Fibroblast of lung (primary cell): ENCODE measurements around the gene PUS3.

Source experiments
- EZH2 ChIP-seq: IDR thresholded peaks from 2 replicates; pipeline ENCODE4 v1.5.1; 2012; ENCODE audit warnings: low read length, control low read depth, mild to moderate bottlenecking; ENCODE audit errors: missing control alignments
- TF ChIP-seq, protein P1 (sequence below), 2 donors: IDR thresholded peaks in 1 of 2; conservative IDR thresholded peaks in 1 of 2; 1 replicate in 1 of 2; 2 replicates in 1 of 2; pipeline ENCODE4 v1.5.1; 2011 to 2012; ENCODE audit warnings: low read length in 2 of 2, control low read depth in 1 of 2, inconsistent platforms in 1 of 2, low read depth in 1 of 2, mild to moderate bottlenecking in 1 of 2

DNA sequence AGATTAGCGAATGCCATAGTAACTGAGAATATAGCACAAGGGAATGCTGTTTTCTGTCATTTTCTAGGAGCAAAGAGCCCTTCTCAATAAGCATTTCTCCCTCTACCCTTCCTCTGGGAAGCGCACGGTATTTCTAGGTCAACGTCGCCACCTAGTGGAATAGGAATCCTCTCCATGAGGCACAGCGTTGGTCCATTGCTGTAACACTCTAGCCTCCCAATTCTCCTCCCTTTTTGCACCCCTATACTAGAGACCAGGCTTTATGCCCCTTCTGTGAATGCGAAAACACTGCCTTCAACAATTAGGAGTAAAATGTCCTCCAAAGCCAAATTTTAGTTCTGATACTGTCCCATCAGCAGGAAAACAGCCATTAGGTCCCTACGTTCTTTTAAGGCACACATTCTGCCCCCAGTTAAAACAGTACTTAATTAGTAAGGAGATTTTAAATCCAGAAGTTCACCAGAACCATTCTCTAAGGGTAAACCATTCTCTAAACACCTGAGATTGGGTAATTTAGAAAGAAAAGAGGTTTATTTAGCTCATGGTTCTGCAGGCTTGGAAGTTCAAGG is 28.4 kb downstream of the PUS3 start:
- TF ChIP-seq, protein P1, sequence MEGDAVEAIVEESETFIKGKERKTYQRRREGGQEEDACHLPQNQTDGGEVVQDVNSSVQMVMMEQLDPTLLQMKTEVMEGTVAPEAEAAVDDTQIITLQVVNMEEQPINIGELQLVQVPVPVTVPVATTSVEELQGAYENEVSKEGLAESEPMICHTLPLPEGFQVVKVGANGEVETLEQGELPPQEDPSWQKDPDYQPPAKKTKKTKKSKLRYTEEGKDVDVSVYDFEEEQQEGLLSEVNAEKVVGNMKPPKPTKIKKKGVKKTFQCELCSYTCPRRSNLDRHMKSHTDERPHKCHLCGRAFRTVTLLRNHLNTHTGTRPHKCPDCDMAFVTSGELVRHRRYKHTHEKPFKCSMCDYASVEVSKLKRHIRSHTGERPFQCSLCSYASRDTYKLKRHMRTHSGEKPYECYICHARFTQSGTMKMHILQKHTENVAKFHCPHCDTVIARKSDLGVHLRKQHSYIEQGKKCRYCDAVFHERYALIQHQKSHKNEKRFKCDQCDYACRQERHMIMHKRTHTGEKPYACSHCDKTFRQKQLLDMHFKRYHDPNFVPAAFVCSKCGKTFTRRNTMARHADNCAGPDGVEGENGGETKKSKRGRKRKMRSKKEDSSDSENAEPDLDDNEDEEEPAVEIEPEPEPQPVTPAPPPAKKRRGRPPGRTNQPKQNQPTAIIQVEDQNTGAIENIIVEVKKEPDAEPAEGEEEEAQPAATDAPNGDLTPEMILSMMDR (conservative IDR thresholded peaks at IDR 0.05 in 1 of 2, IDR thresholded peaks at IDR 0.05 in 1 of 2; ENCODE audit: low read depth in 1 of 2, low read length in 2 of 2): peak; percentile 85 to 89
- TF ChIP-seq EZH2: no peak
